ENCODE data around the gene WWOX. TPM values are rescaled to one million over a fixed set of nuclear protein-coding genes. Genes with fewer than 3 reads are reported as not detected.

WWOX gene
- total and polyA plus RNA-seq, 2 of the 4 experiments (the other 2 are of a cell fraction): 2.7 to 5.4 TPM

DNA sequence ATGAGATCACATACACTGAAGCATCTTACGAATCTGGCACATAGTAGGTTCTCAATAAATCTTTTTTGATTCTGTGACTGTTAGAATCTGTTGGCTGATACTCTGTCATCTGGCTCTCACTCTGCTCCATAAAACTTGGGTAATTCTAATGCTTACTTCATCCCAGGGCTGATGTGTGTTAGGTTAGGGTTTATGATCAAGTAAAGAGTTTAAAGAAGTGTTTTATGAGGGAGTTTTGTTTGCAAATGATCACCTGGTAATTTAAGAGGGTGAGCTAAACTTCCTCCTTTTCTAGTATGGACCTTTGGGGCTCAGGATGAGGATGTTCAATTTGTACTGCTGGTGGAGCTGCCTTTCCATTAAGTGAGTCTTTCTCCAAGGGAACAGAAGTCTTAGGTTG is 364.1 kb downstream of the WWOX start:
- H2BK5ac ChIP-seq (ENCODE audit: low read depth, low read length, poor library complexity, severe bottlenecking): no peak overlapping the region
- no peak overlapping the region for H4K91ac ChIP-seq (ENCODE audit: insufficient read depth, low read depth, low read length)
- BruUV-seq (replicated peaks): no TSS peak
- no peak overlapping the region for H3K14ac ChIP-seq (replicated peaks; ENCODE audit: low read depth, low read length)
- no peak overlapping the region for H2BK15ac ChIP-seq (ENCODE audit: low read depth, low read length)
- no peak overlapping the region for H3K27ac ChIP-seq (ENCODE audit: insufficient read depth, low read length)
- no peak overlapping the region for H3K4me3 ChIP-seq (ENCODE audit: insufficient read depth, low read depth, low read length)
- H2BK20ac ChIP-seq (ENCODE audit: low read depth, low read length): no peak overlapping the region
- H3K4me2 ChIP-seq (ENCODE audit: low read depth, low read length): no peak overlapping the region
- H2AFZ ChIP-seq (replicated peaks; ENCODE audit: low read length, poor library complexity): no peak overlapping the region
- H3K9me1 ChIP-seq (ENCODE audit: insufficient read depth, low read length): no peaks in the 10 kb centered on the region
- no peak overlapping the region for H2BK120ac ChIP-seq (ENCODE audit: low read depth, low read length)
- no peaks in the 10 kb centered on the region for H3K36me3 ChIP-seq (ENCODE audit: control insufficient read depth, insufficient read depth, low read length)
- no peak overlapping the region for H3K9ac ChIP-seq (ENCODE audit: low read depth, low read length)
- no peak overlapping the region for H4K8ac ChIP-seq (ENCODE audit: low read depth in 2 of 2, low read length in 2 of 2)
- no peaks in the 10 kb centered on the region for H4K20me1 ChIP-seq (ENCODE audit: insufficient read depth, low read length)
- H3K18ac ChIP-seq (ENCODE audit: low read depth, low read length): no peak overlapping the region
- H3K79me1 ChIP-seq (ENCODE audit: low read depth in 1 of 2, low read length in 2 of 2): no peaks in the 10 kb centered on the region
- H3K27me3 ChIP-seq (ENCODE audit: control insufficient read depth, insufficient read depth, low read length): no peaks in the 10 kb centered on the region
- no peaks in the 10 kb centered on the region for H3K4me1 ChIP-seq (ENCODE audit: control insufficient read depth, insufficient read depth, low read length)
- H2AK9ac ChIP-seq (replicated peaks; ENCODE audit: low read depth, low read length, poor library complexity): no peak overlapping the region
- ChIA-PET POLR2A (ENCODE audit: unreplicated experiment) (no interaction called here), CTCF (no interaction called here)
- peaks cover 12% of the 10 kb centered on the region for H3K9me3 ChIP-seq (ENCODE audit: control insufficient read depth, insufficient read depth, low read length)
- no peak overlapping the region for H4K5ac ChIP-seq (ENCODE audit: low read depth, low read length)
- TF ChIP-seq, protein P1, sequence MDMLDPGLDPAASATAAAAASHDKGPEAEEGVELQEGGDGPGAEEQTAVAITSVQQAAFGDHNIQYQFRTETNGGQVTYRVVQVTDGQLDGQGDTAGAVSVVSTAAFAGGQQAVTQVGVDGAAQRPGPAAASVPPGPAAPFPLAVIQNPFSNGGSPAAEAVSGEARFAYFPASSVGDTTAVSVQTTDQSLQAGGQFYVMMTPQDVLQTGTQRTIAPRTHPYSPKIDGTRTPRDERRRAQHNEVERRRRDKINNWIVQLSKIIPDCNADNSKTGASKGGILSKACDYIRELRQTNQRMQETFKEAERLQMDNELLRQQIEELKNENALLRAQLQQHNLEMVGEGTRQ (IDR thresholded peaks at IDR 0.05; ENCODE audit: low read depth, low read length): no peak
- no peak for TF ChIP-seq BHLHE40 (IDR thresholded peaks at IDR 0.05; ENCODE audit: low read depth, low read length)
- no peak for TF ChIP-seq RAD21 (IDR thresholded peaks at IDR 0.05; ENCODE audit: low read length)
- no peak for TF ChIP-seq MXI1 (IDR thresholded peaks at IDR 0.05; ENCODE audit: borderline replicate concordance, low read depth, low read length)
- no peak overlapping the region for H3K4ac ChIP-seq (ENCODE audit: low read depth, low read length)
- no peak overlapping the region for H3K56ac ChIP-seq (ENCODE audit: extremely low read depth, insufficient read depth, low read length)
- H3K23ac ChIP-seq (ENCODE audit: low read depth, low read length): no peak overlapping the region
- in situ Hi-C loops (cut with MboI; ENCODE audit: low sequenced_read_pairs) (no loop called here), intact Hi-C loops (cut with micrococcal nuclease) (no loop called here), dilution Hi-C loops (cut with HindIII; ENCODE audit: low sequenced_read_pairs, unreplicated experiment) (no loop called here)
- no peak for DNase-seq
- H2AK5ac ChIP-seq (ENCODE audit: low read depth, low read length): no peak overlapping the region
- whole genome bisulfite sequencing, 2 experiments (ENCODE audit: extremely low coverage in 2 of 2, insufficient read length in 1 of 2): no CpG with 5 or more reads among the region's 1 CpG
- ATAC-seq (ENCODE audit: low read depth): no peak
